GM12878 (cell line): ENCODE measurements around the gene TLL2. TPM values are rescaled to one million over a fixed set of nuclear protein-coding genes. Genes with fewer than 3 reads are reported as not detected.

Experiments used
- BMI1 ChIP-seq: fragments of 450-650 bp; IDR thresholded peaks from 2 replicates; pipeline ENCODE4 v1.6.1; 2016; ENCODE audit warnings: mild to moderate bottlenecking, moderate library complexity, borderline replicate concordance
- CEBPZ ChIP-seq: fragments of 150-350 bp; IDR thresholded peaks from 2 replicates; pipeline ENCODE4 v1.6.1; 2016; ENCODE audit warnings: low read depth, low read length
- CREB1 ChIP-seq: IDR thresholded peaks from 2 replicates; pipeline ENCODE4 v1.6.1; 2012; ENCODE audit warnings: low read depth, mild to moderate bottlenecking, inconsistent platforms
- CUX1 ChIP-seq: IDR thresholded peaks from 2 replicates; pipeline ENCODE4 v1.6.1; 2012; ENCODE audit warnings: improper control_type of control experiment, low read depth, low read length; ENCODE audit not compliant: insufficient replicate concordance
- ELK1 ChIP-seq: IDR thresholded peaks from 2 replicates; pipeline ENCODE4 v1.6.1; 2012; ENCODE audit warnings: low read depth, low read length, improper control_type of control experiment
- JUND ChIP-seq: IDR thresholded peaks from 2 replicates; pipeline ENCODE4 v1.6.1; 2012; ENCODE audit warnings: low read depth, mild to moderate bottlenecking, low read length, improper control_type of control experiment, moderate library complexity
- RB1 ChIP-seq: fragments of 450-650 bp; formaldehyde crosslinking; IDR thresholded peaks from 2 replicates; pipeline ENCODE4 v1.6.1; 2017; ENCODE audit warnings: mild to moderate bottlenecking, borderline replicate concordance
- TBL1XR1 ChIP-seq: IDR thresholded peaks from 2 replicates; pipeline ENCODE4 v1.6.1; 2012; ENCODE audit warnings: low read depth, low read length, improper control_type of control experiment
- ZBED1 ChIP-seq: IDR thresholded peaks from 2 replicates; pipeline ENCODE4 v1.6.1; 2016; ENCODE audit warnings: borderline replicate concordance
- ZNF384 ChIP-seq: IDR thresholded peaks from 2 replicates; pipeline ENCODE4 v1.6.1; 2012; ENCODE audit warnings: low read depth, mild to moderate bottlenecking, low read length, improper control_type of control experiment, borderline replicate concordance
- polyA plus RNA-seq, 11 experiments: library from polyadenylated mRNA; depleted of rRNA in 4 of 11; unstranded in 6 of 11; stranded (reverse) in 5 of 11; fragments of >200 nt; fragmentation: Nextera tagmentation in 4 of 11; fragmentation: Illumina TruSeq in 1 of 11; extraction: Ambion mirVana in 4 of 11; extraction: Trizol in 1 of 11; gene quantifications; 1 replicate in 1 of 11; 2 replicates in 10 of 11; pipeline versions ENCODE4 v1.2.1 to v1.2.3, GENCODE V29; 2011 to 2016; ENCODE audit warnings: inconsistent platforms in 2 of 11, missing spikeins in 2 of 11, low read depth in 1 of 11
- total RNA-seq, 4 experiments: library from RNA; depleted of rRNA in 3 of 4; stranded (reverse); fragments of >200 nt in 3 of 4; fragmentation: Illumina TruSeq in 1 of 4; extraction: Trizol in 1 of 4; gene quantifications; 2 replicates each; pipeline versions ENCODE4 v1.2.1 to v1.2.3, GENCODE V29; 2013 to 2021

Gene TLL2
- total and polyA plus RNA-seq, 10 of the 15 experiments (the other 5 are each of a cell fraction or from before 2014, with no cell fraction given) = 0.02 to 2.1 (median 0.52) TPM

- TF ChIP-seq CEBPZ (no peak), JUND (no peak), CUX1 (no peak), RB1 (no peak), ZNF384 (no peak), CREB1 (no peak), ZBED1 (no peak), BMI1 (no peak), TBL1XR1 (no peak), ELK1 (no peak)
Measured at GRCh38 chr10:96482815-96483588, 30.7 kb downstream of the TLL2 start (continued).
